CD4-positive, alpha-beta T cell treated with Interleukin-15 for 4 hours (primary cell): Measurements from ENCODE around the gene ADGRG7.

Experiments used
- DNase-seq: peaks from one replicate; pipeline ENCODE4 v3.0.0-alpha.2; 2020; ENCODE audit warnings: low spot score

Gene ADGRG7

GRCh38 chr3:100743535-100743934, 134.1 kb downstream of the ADGRG7 start:
- no peak for DNase-seq

- no peak for DNase-seq
These were observed 135.3 kb downstream of the ADGRG7 start for GRCh38 chr3:100744671-100745070.
